GM13976 (cell line): ENCODE results near the gene UQCRFS1.
A peak's percentile ranks its signal among the peaks of the same experiment; 100 is the strongest.

Experiments
- DNase-seq: peaks from one replicate; pipeline ENCODE4 v3.0.0; 2012; ENCODE audit warnings: low spot score
- CTCF ChIP-seq: IDR thresholded peaks from 2 replicates; pipeline ENCODE4 v1.5.1; 2012; ENCODE audit warnings: borderline replicate concordance, mild to moderate bottlenecking; ENCODE audit not compliant: insufficient read depth; ENCODE audit errors: extremely low read depth, missing control alignments, control extremely low read depth
- in situ Hi-C: fragments of 300-500 bp; cut with MboI; formaldehyde crosslinking; loops from one replicate; pipeline ENCODE4 v1.12.0; 2022; ENCODE audit warnings: low sequenced_read_pairs, mixed read lengths, inconsistent platforms; ENCODE audit not compliant: unreplicated experiment

Gene UQCRFS1

GRCh38 chr19:29212648-29213573 is at the start of gene UQCRFS1:
Gene UQCRFS1 (minus strand): TSS chr19:29213151. CDS start chr19:29213118, 33 bp downstream.
- TF ChIP-seq CTCF: no peak
- in situ Hi-C loops: no loop called here
- DNase-seq: peak; percentile 95

GRCh38 chr19:29262085-29262484 is 49.1 kb upstream of the UQCRFS1 start:
- no peak for DNase-seq
- no peak for TF ChIP-seq CTCF
- in situ Hi-C loops: no loop called here

- TF ChIP-seq CTCF: peak; percentile 20
- DNase-seq: no peak
- in situ Hi-C loops: no loop called here
Measured at GRCh38 chr19:29260477-29261317, 47.7 kb upstream of the UQCRFS1 start.

GRCh38 chr19:29259867-29260281 is 46.9 kb upstream of the UQCRFS1 start:
- TF ChIP-seq CTCF: no peak
- in situ Hi-C loops: no loop called here
- no peak for DNase-seq

GRCh38 chr19:29259153-29259552 is 46.2 kb upstream of the UQCRFS1 start:
- peak; percentile 5 for TF ChIP-seq CTCF
- DNase-seq: no peak
- in situ Hi-C loops: no loop called here

- DNase-seq: no peak
- in situ Hi-C loops: no loop called here
- TF ChIP-seq CTCF: no peak
Measured at GRCh38 chr19:29256516-29256915, 43.6 kb upstream of the UQCRFS1 start.
